GM23248 (cell line): ENCODE results near the gene GOLGA6L2. TPM values are rescaled to one million over a fixed set of nuclear protein-coding genes. Genes with fewer than 3 reads are reported as not detected.

Source experiments
- DNase-seq: peaks from one replicate; pipeline ENCODE4 v3.0.0-alpha.2; 2015
- H2AFZ ChIP-seq: fragments of 200-600 bp; sonication (generic); 2 replicates; pipeline ENCODE4 v1.6.1; 2016; ENCODE audit warnings: antibody characterized with exemption
- H3F3A ChIP-seq: fragments of 200-600 bp; sonication (generic); 2 replicates; pipeline ENCODE4 v1.6.1; 2016; ENCODE audit warnings: mild to moderate bottlenecking, antibody characterized with exemption, mixed run types; ENCODE audit not compliant: insufficient read depth
- H3K27ac ChIP-seq: fragments of 200-600 bp; sonication (generic); 2 replicates; pipeline ENCODE4 v1.5.1; 2016; ENCODE audit warnings: mild to moderate bottlenecking
- H3K27me3 ChIP-seq: fragments of 200-600 bp; sonication (generic); replicated peaks from 2 replicates; pipeline ENCODE4 v1.6.1; 2016; ENCODE audit warnings: mild to moderate bottlenecking; ENCODE audit not compliant: insufficient read depth
- H3K36me3 ChIP-seq: fragments of 200-600 bp; sonication (generic); 2 replicates; pipeline ENCODE4 v1.6.1; 2016; ENCODE audit warnings: low read depth, mild to moderate bottlenecking
- H3K4me1 ChIP-seq: fragments of 200-600 bp; sonication (generic); 2 replicates; pipeline ENCODE4 v1.6.1; 2016; ENCODE audit warnings: mild to moderate bottlenecking; ENCODE audit not compliant: insufficient read depth
- H3K4me2 ChIP-seq: fragments of 200-600 bp; sonication (generic); one replicate; pipeline ENCODE4 v1.6.1; 2016; ENCODE audit warnings: mild to moderate bottlenecking; ENCODE audit not compliant: unreplicated experiment
- H3K4me3 ChIP-seq: fragments of 200-600 bp; sonication (generic); 2 replicates; pipeline ENCODE4 v1.5.1; 2016; ENCODE audit warnings: mild to moderate bottlenecking
- H3K79me2 ChIP-seq: fragments of 200-600 bp; sonication (generic); 2 replicates; pipeline ENCODE4 v1.6.1; 2016; ENCODE audit warnings: mild to moderate bottlenecking; ENCODE audit not compliant: insufficient read depth
- H3K9ac ChIP-seq: fragments of 200-600 bp; sonication (generic); 2 replicates; pipeline ENCODE4 v1.6.1; 2016; ENCODE audit warnings: mild to moderate bottlenecking
- H3K9me2 ChIP-seq: fragments of 200-600 bp; sonication (generic); 2 replicates; pipeline ENCODE4 v1.6.1; 2016; ENCODE audit warnings: mixed run types, mild to moderate bottlenecking, moderate library complexity; ENCODE audit not compliant: insufficient read depth
- H3K9me3 ChIP-seq: fragments of 200-600 bp; sonication (generic); one replicate; pipeline ENCODE4 v1.6.1; 2017; ENCODE audit warnings: low read depth
- H4K20me1 ChIP-seq: fragments of 200-600 bp; sonication (generic); 2 replicates; pipeline ENCODE4 v1.6.0; 2016; ENCODE audit not compliant: insufficient read depth
- EZH2 ChIP-seq: fragments of 200-600 bp; sonication (generic); IDR thresholded peaks from 2 replicates; pipeline ENCODE4 v1.6.1; 2018; ENCODE audit warnings: antibody characterized with exemption, mild to moderate bottlenecking; ENCODE audit not compliant: insufficient read depth, poor library complexity, severe bottlenecking
- EZH2phosphoT487 ChIP-seq: fragments of 200-600 bp; sonication (generic); IDR thresholded peaks from 2 replicates; pipeline ENCODE4 v1.6.1; 2018; ENCODE audit warnings: antibody characterized with exemption, moderate library complexity, mild to moderate bottlenecking, low read depth; ENCODE audit not compliant: insufficient read depth
- WGBS, 2 experiments: methylation state at CpG; one replicate each; pipeline ENCODE4 v1.1.6; 2015 to 2017; ENCODE audit warnings: low lambda C conversion rate in 2 of 2, low coverage in 1 of 2; ENCODE audit errors: missing lambda C conversion rate in 2 of 2; 5-methylcytosine and 5-hydroxymethylcytosine counted together
- in situ Hi-C: fragments of 300-500 bp; cut with MboI; formaldehyde crosslinking; loops from 2 replicates; pipeline ENCODE4 v1.15.0; 2020
- polyA plus RNA-seq: library from polyadenylated mRNA; unstranded; fragments of >200 nt; fragmentation: Nextera tagmentation; extraction: Ambion mirVana; gene quantifications from 2 replicates; pipeline ENCODE4 v1.2.1, GENCODE V29; 2016
- total RNA-seq: library from RNA; depleted of rRNA; stranded (reverse); fragments of >200 nt; shearing (Covaris generic); gene quantifications from 2 replicates; pipeline ENCODE4 v1.2.3, GENCODE V29; 2014

GOLGA6L2 gene
- total and polyA plus RNA-seq, 2 experiments from 2014 or later, result not detected

GRCh38 chr15:23457890-23458289 lies 10.8 kb upstream of the GOLGA6L2 start:
- no peaks in the 10 kb centered on the region for H3K4me1 ChIP-seq
- H2AFZ ChIP-seq, result no peak overlapping the region
- H3K27me3 ChIP-seq, result 0 out of 2 replicates have a peak, but pooled peaks cover 4% of the 10 kb centered on the region
- 32 to 33% methylated on average over 5 of the region's 5 CpGs for WGBS, 2 experiments
- no peaks in the 10 kb centered on the region for H4K20me1 ChIP-seq
- no peaks in the 10 kb centered on the region for H3K79me2 ChIP-seq
- no peaks in the 10 kb centered on the region for H3F3A ChIP-seq
- H3K4me2 ChIP-seq, result no peak overlapping the region
- no peak overlapping the region for H3K9ac ChIP-seq
- H3K9me2 ChIP-seq, result no peaks in the 10 kb centered on the region
- no peak overlapping the region for H3K4me3 ChIP-seq
- no peak for TF ChIP-seq EZH2
- TF ChIP-seq EZH2phosphoT487, result no peak
- H3K9me3 ChIP-seq, result no peaks in the 10 kb centered on the region
- in situ Hi-C loops, result no loop called here
- H3K36me3 ChIP-seq, result no peaks in the 10 kb centered on the region
- no peak overlapping the region for H3K27ac ChIP-seq
- no peak for DNase-seq

- no peaks in the 10 kb centered on the region for H3K27me3 ChIP-seq
- no peaks in the 10 kb centered on the region for H4K20me1 ChIP-seq
- no peaks in the 10 kb centered on the region for H3F3A ChIP-seq
- no peak overlapping the region for H3K4me2 ChIP-seq
- H3K9ac ChIP-seq, result no peak overlapping the region
- no peaks in the 10 kb centered on the region for H3K79me2 ChIP-seq
- no peak overlapping the region for H3K27ac ChIP-seq
- no peak for DNase-seq
- no peaks in the 10 kb centered on the region for H3K9me3 ChIP-seq
- H3K4me1 ChIP-seq, result no peaks in the 10 kb centered on the region
- in situ Hi-C loops, result no loop called here
- TF ChIP-seq EZH2phosphoT487 (no peak), EZH2 (no peak)
- H3K36me3 ChIP-seq, result no peaks in the 10 kb centered on the region
- no peak overlapping the region for H2AFZ ChIP-seq
- H3K4me3 ChIP-seq, result no peak overlapping the region
- WGBS, 2 experiments, result 54 to 74% methylated on average over 12 to 15 of the region's 15 CpGs
- H3K9me2 ChIP-seq, result no peaks in the 10 kb centered on the region
Observed at GRCh38 chr15:23446215-23447106, 582 bp downstream of the GOLGA6L2 start.

- H3K9me2 ChIP-seq, result no peaks in the 10 kb centered on the region
- H3K4me1 ChIP-seq, result no peaks in the 10 kb centered on the region
- no peak overlapping the region for H3K4me2 ChIP-seq
- no peaks in the 10 kb centered on the region for H4K20me1 ChIP-seq
- no peaks in the 10 kb centered on the region for H3F3A ChIP-seq
- H3K9me3 ChIP-seq, result no peaks in the 10 kb centered on the region
- H3K36me3 ChIP-seq, result no peaks in the 10 kb centered on the region
- in situ Hi-C loops, result no loop called here
- 46 to 60% methylated on average over 10 to 11 of the region's 11 CpGs for WGBS, 2 experiments
- no peak overlapping the region for H2AFZ ChIP-seq
- no peak for DNase-seq
- no peak for TF ChIP-seq EZH2
- H3K4me3 ChIP-seq, result no peak overlapping the region
- H3K79me2 ChIP-seq, result no peaks in the 10 kb centered on the region
- no peaks in the 10 kb centered on the region for H3K27me3 ChIP-seq
- H3K9ac ChIP-seq, result no peak overlapping the region
- H3K27ac ChIP-seq, result no peak overlapping the region
Observed at GRCh38 chr15:23444269-23444668, 2.8 kb downstream of the GOLGA6L2 start.

GRCh38 chr15:23441204-23441603 lies 5.8 kb downstream of the GOLGA6L2 start:
- Histone ChIP-seq H3F3A (no peaks in the 10 kb centered on the region), H3K9me2 (no peaks in the 10 kb centered on the region), H3K36me3 (no peaks in the 10 kb centered on the region), H3K79me2 (no peaks in the 10 kb centered on the region), H3K9ac (no peak overlapping the region), H2AFZ (no peak overlapping the region), H3K27me3 (no peaks in the 10 kb centered on the region), H3K27ac (no peak overlapping the region), H3K4me3 (no peak overlapping the region), H3K4me1 (no peaks in the 10 kb centered on the region), H4K20me1 (no peaks in the 10 kb centered on the region), H3K4me2 (no peak overlapping the region), H3K9me3 (no peaks in the 10 kb centered on the region)
- DNase-seq, result no peak
- TF ChIP-seq EZH2phosphoT487 (no peak), EZH2 (no peak)
- in situ Hi-C loops, result no loop called here
- 66 to 70% methylated on average over 5 to 13 of the region's 13 CpGs for WGBS, 2 experiments
